ENCODE measurements around the gene SLC25A39. TPM values are rescaled to one million over a fixed set of nuclear protein-coding genes. Genes with fewer than 3 reads are reported as not detected.

The SLC25A39 gene
- total and polyA plus RNA-seq, 9 of the 15 experiments (the other 6 are each of a cell fraction or from before 2014, with no cell fraction given), result 4.8 to 267 (median 140) TPM

GRCh38 chr17:44326861-44327444, 2.3 kb upstream of the SLC25A39 start (continued):
- TF ChIP-seq GTF3C2 (IDR thresholded peaks at IDR 0.05; ENCODE audit: borderline replicate concordance, extremely low read depth, insufficient read length) (no peak), PML (IDR thresholded peaks at IDR 0.05; ENCODE audit: low read length) (no peak), CTCFL (IDR thresholded peaks at IDR 0.05; ENCODE audit: borderline replicate concordance, insufficient read depth, low read depth, low read length, poor library complexity, severe bottlenecking) (no peak), SRF (CRISPR knock-in tag; IDR thresholded peaks at IDR 0.05) (0 out of 4 replicates have a peak, but pooled peaks of 1 of the 2 experiments have one; percentile 11), BRCA1 (IDR thresholded peaks at IDR 0.05) (no peak), BRCA1 (CRISPR knock-in tag; IDR thresholded peaks at IDR 0.05) (no peak), ZNF655 (CRISPR knock-in tag; IDR thresholded peaks at IDR 0.05) (no peak), PTBP1 (IDR thresholded peaks at IDR 0.05; ENCODE audit: low read depth, low read length) (no peak), ZBTB12 (CRISPR knock-in tag; IDR thresholded peaks at IDR 0.05) (no peak), ZC3H8 (IDR thresholded peaks at IDR 0.05) (no peak), HES1 (IDR thresholded peaks at IDR 0.05; ENCODE audit: low read depth) (no peak), ZBTB5 (IDR thresholded peaks at IDR 0.05) (no peak), RBBP5 (IDR thresholded peaks at IDR 0.05; ENCODE audit: borderline replicate concordance, insufficient read depth, low read length, poor library complexity, severe bottlenecking) (no peak), ZNF23 (CRISPR knock-in tag; IDR thresholded peaks at IDR 0.05) (no peak), HDGF (IDR thresholded peaks at IDR 0.05) (0 out of 2 replicates have a peak, but pooled peaks have one; percentile 33)
